Measurements from ENCODE around the gene NDOR1.

NDOR1 gene

GRCh38 chr9:137245450-137246421 lies 40.2 kb downstream of the NDOR1 start:
- no peaks in the 10 kb centered on the region for H3K9me2 ChIP-seq (ENCODE audit: low read depth, low read length)
- H3K4me2 ChIP-seq (ENCODE audit: low read length) = no peak overlapping the region
- peaks cover 6% of the 10 kb centered on the region; the same call in 1 of the 2 replicates for H3K79me2 ChIP-seq (ENCODE audit: insufficient read depth, low read length)
- H3F3A ChIP-seq (ENCODE audit: insufficient read depth, low read length) = no peaks in the 10 kb centered on the region
- H3K4me1 ChIP-seq (ENCODE audit: insufficient read depth, low read length, severe bottlenecking) = peaks cover 19% of the 10 kb centered on the region
- H3K27ac ChIP-seq (ENCODE audit: low read depth, low read length, poor library complexity, severe bottlenecking) = no peak overlapping the region
- H2AFZ ChIP-seq (ENCODE audit: low read length) = no peak overlapping the region
- H3K27me3 ChIP-seq (ENCODE audit: insufficient read depth, low read length) = 0 out of 2 replicates have a peak, but pooled peaks cover 6% of the 10 kb centered on the region
- H3K4me3 ChIP-seq (ENCODE audit: low read depth, low read length, poor library complexity, severe bottlenecking) = no peak overlapping the region
- H4K20me1 ChIP-seq (ENCODE audit: insufficient read depth, low read length) = no peaks in the 10 kb centered on the region
- TF ChIP-seq EZH2 (IDR thresholded peaks at IDR 0.05; ENCODE audit: borderline replicate concordance, low read length) (no peak), CTCF (IDR thresholded peaks at IDR 0.05; ENCODE audit: low read length) (no peak)
- H3K36me3 ChIP-seq (ENCODE audit: insufficient read depth, low read length) = peaks cover 28% of the 10 kb centered on the region
- H3K9me3 ChIP-seq (ENCODE audit: low read length) = no peaks in the 10 kb centered on the region
- no peak overlapping the region for H3K9ac ChIP-seq (ENCODE audit: low read length)

GRCh38 chr9:137247135-137247915 lies 41.8 kb downstream of the NDOR1 start:
- Histone ChIP-seq H3F3A (ENCODE audit: insufficient read depth, low read length) (no peaks in the 10 kb centered on the region), H4K20me1 (ENCODE audit: insufficient read depth, low read length) (no peaks in the 10 kb centered on the region), H3K4me2 (ENCODE audit: low read length) (no peak overlapping the region), H3K36me3 (ENCODE audit: insufficient read depth, low read length) (peaks cover 20% of the 10 kb centered on the region), H3K9ac (ENCODE audit: low read length) (no peak overlapping the region), H3K9me2 (ENCODE audit: low read depth, low read length) (no peaks in the 10 kb centered on the region), H2AFZ (ENCODE audit: low read length) (no peak overlapping the region), H3K9me3 (ENCODE audit: low read length) (no peaks in the 10 kb centered on the region), H3K79me2 (ENCODE audit: insufficient read depth, low read length) (no peaks in the 10 kb centered on the region), H3K4me1 (ENCODE audit: insufficient read depth, low read length, severe bottlenecking) (peaks cover 19% of the 10 kb centered on the region), H3K4me3 (ENCODE audit: low read depth, low read length, poor library complexity, severe bottlenecking) (no peak overlapping the region), H3K27me3 (ENCODE audit: insufficient read depth, low read length) (peaks cover 6% of the 10 kb centered on the region; the same call in 1 of the 2 replicates), H3K27ac (ENCODE audit: low read depth, low read length, poor library complexity, severe bottlenecking) (no peak overlapping the region)
- TF ChIP-seq EZH2 (IDR thresholded peaks at IDR 0.05; ENCODE audit: borderline replicate concordance, low read length) (no peak), CTCF (IDR thresholded peaks at IDR 0.05; ENCODE audit: low read length) (no peak)

- Histone ChIP-seq H3K4me3 (ENCODE audit: low read depth, low read length, poor library complexity, severe bottlenecking) (no peak overlapping the region), H3K36me3 (ENCODE audit: insufficient read depth, low read length) (peaks cover 15% of the 10 kb centered on the region), H3K4me1 (ENCODE audit: insufficient read depth, low read length, severe bottlenecking) (peaks cover 19% of the 10 kb centered on the region), H4K20me1 (ENCODE audit: insufficient read depth, low read length) (no peaks in the 10 kb centered on the region), H2AFZ (ENCODE audit: low read length) (no peak overlapping the region), H3K27me3 (ENCODE audit: insufficient read depth, low read length) (peaks cover 6% of the 10 kb centered on the region; the same call in 1 of the 2 replicates), H3K79me2 (ENCODE audit: insufficient read depth, low read length) (no peaks in the 10 kb centered on the region), H3K9me2 (ENCODE audit: low read depth, low read length) (no peaks in the 10 kb centered on the region), H3K9ac (ENCODE audit: low read length) (no peak overlapping the region), H3K27ac (ENCODE audit: low read depth, low read length, poor library complexity, severe bottlenecking) (no peak overlapping the region), H3F3A (ENCODE audit: insufficient read depth, low read length) (no peaks in the 10 kb centered on the region), H3K4me2 (ENCODE audit: low read length) (no peak overlapping the region), H3K9me3 (ENCODE audit: low read length) (no peaks in the 10 kb centered on the region)
- TF ChIP-seq EZH2 (IDR thresholded peaks at IDR 0.05; ENCODE audit: borderline replicate concordance, low read length) (no peak), CTCF (IDR thresholded peaks at IDR 0.05; ENCODE audit: low read length) (no peak)
These were observed 42.3 kb downstream of the NDOR1 start for GRCh38 chr9:137247916-137248175.

All from OCI-LY1 (cell line).